HEK293 (cell line): ENCODE results near the gene OR8K1.

Experiments
- CTCF ChIA-PET: fragments of 350-600 bp; formaldehyde crosslinking; extraction: SDS; loops from one replicate; lab custom pipeline; 2021; ENCODE audit warnings: antibody characterized with exemption; lab: Yijun Ruan, JAX
- POLR2A ChIA-PET: fragments of 300-600 bp; formaldehyde crosslinking; extraction: SDS; loops from one replicate; lab custom pipeline; 2020; ENCODE audit warnings: antibody characterized with exemption, inconsistent platforms; lab: Yijun Ruan, JAX
- H3K27ac ChIP-seq: fragments of 200-500 bp; sonication (Bioruptor generic); 2 replicates; pipeline ENCODE4 v1.5.1; 2014; ENCODE audit warnings: low read depth, low read length, control low read depth, inconsistent platforms; ENCODE audit errors: extremely low read depth
- H3K36me3 ChIP-seq, 2 experiments: fragments of 200-500 bp in 1 of 2; sonication (Bioruptor generic) in 1 of 2; 1 replicate in 1 of 2; 2 replicates in 1 of 2; pipeline ENCODE4 v1.5.1; 2014 to 2017; ENCODE audit warnings: inconsistent platforms in 2 of 2, low read length in 2 of 2; ENCODE audit not compliant: control insufficient read depth in 2 of 2, insufficient read depth in 1 of 2
- H3K4me1 ChIP-seq: fragments of 200-500 bp; sonication (Bioruptor generic); 2 replicates; pipeline ENCODE4 v1.5.1; 2014; ENCODE audit warnings: mild to moderate bottlenecking, low read length, inconsistent platforms; ENCODE audit not compliant: control insufficient read depth, insufficient read depth
- H3K4me3 ChIP-seq: 2 replicates; pipeline ENCODE4 v1.5.1; 2011; ENCODE audit warnings: low read depth, mild to moderate bottlenecking, control low read depth, low read length, moderate library complexity
- H3K9me3 ChIP-seq: fragments of 200-500 bp; sonication (Bioruptor generic); 2 replicates; pipeline ENCODE4 v1.5.1; 2014; ENCODE audit warnings: low read depth, low read length, inconsistent platforms; ENCODE audit not compliant: control insufficient read depth, insufficient read depth
- HOXC10 ChIP-seq: sonication (generic); formaldehyde crosslinking; IDR thresholded peaks from 2 replicates; pipeline ENCODE4 v1.8.1; 2023; ENCODE audit warnings: mild to moderate bottlenecking, missing genetic modification reagents
- KLF8 ChIP-seq: fragments of 450-650 bp; formaldehyde crosslinking; IDR thresholded peaks from 2 replicates; pipeline ENCODE4 v1.5.1; 2016; ENCODE audit warnings: missing biosample characterization, missing genetic modification characterization
- OSR2 ChIP-seq: fragments of 450-650 bp; formaldehyde crosslinking; IDR thresholded peaks from 2 replicates; pipeline ENCODE4 v1.5.1; 2016; ENCODE audit warnings: missing biosample characterization, missing genetic modification characterization
- SETDB1 ChIP-seq: IDR thresholded peaks from one replicate; pipeline ENCODE4 v1.6.1; 2017; ENCODE audit warnings: mild to moderate bottlenecking, low read length, moderate library complexity, mixed read lengths; ENCODE audit not compliant: insufficient read length
- YY2 ChIP-seq: fragments of 450-650 bp; formaldehyde crosslinking; IDR thresholded peaks from 2 replicates; pipeline ENCODE4 v1.5.1; 2016; ENCODE audit warnings: missing biosample characterization, missing genetic modification characterization
- ZNF280D ChIP-seq: fragments of 450-650 bp; formaldehyde crosslinking; IDR thresholded peaks from 2 replicates; pipeline ENCODE4 v1.5.1; 2016; ENCODE audit warnings: missing biosample characterization, missing genetic modification characterization
- ZNF391 ChIP-seq: fragments of 450-650 bp; formaldehyde crosslinking; IDR thresholded peaks from 2 replicates; pipeline ENCODE4 v1.5.1; 2016; ENCODE audit warnings: low read depth, missing biosample characterization, missing genetic modification characterization, borderline replicate concordance
- ZNF449 ChIP-seq: fragments of 450-650 bp; formaldehyde crosslinking; IDR thresholded peaks from 2 replicates; pipeline ENCODE4 v1.5.1; 2017; ENCODE audit warnings: missing biosample characterization, mild to moderate bottlenecking, missing genetic modification characterization, moderate library complexity
- ZNF488 ChIP-seq: fragments of 450-650 bp; formaldehyde crosslinking; IDR thresholded peaks from 2 replicates; pipeline ENCODE4 v1.5.1; 2016; ENCODE audit warnings: missing biosample characterization, missing genetic modification characterization
- ZNF530 ChIP-seq: fragments of 450-650 bp; formaldehyde crosslinking; IDR thresholded peaks from 2 replicates; pipeline ENCODE4 v1.5.1; 2016; ENCODE audit warnings: low read depth, missing biosample characterization, missing genetic modification characterization
- ZNF645 ChIP-seq: fragments of 450-650 bp; formaldehyde crosslinking; IDR thresholded peaks from 2 replicates; pipeline ENCODE4; 2016; ENCODE audit warnings: missing biosample characterization, missing genetic modification characterization
- ZNF76 ChIP-seq: fragments of 450-650 bp; formaldehyde crosslinking; IDR thresholded peaks from 2 replicates; pipeline ENCODE4; 2016; ENCODE audit warnings: low read depth, missing biosample characterization, missing genetic modification characterization, borderline replicate concordance
- ZNF791 ChIP-seq: fragments of 450-650 bp; formaldehyde crosslinking; IDR thresholded peaks from 2 replicates; pipeline ENCODE4 v1.5.1; 2016; ENCODE audit warnings: missing biosample characterization, missing genetic modification characterization
- ZNF830 ChIP-seq: fragments of 450-650 bp; IDR thresholded peaks from 2 replicates; pipeline ENCODE4 v1.5.0; 2018; ENCODE audit warnings: missing biosample characterization, missing genetic modification characterization, low read depth, mild to moderate bottlenecking, moderate library complexity
- ZNF843 ChIP-seq: fragments of 450-650 bp; formaldehyde crosslinking; IDR thresholded peaks from 2 replicates; pipeline ENCODE4 v1.5.1; 2016; ENCODE audit warnings: missing biosample characterization, missing genetic modification characterization
- ZSCAN18 ChIP-seq: fragments of 450-650 bp; formaldehyde crosslinking; IDR thresholded peaks from 2 replicates; pipeline ENCODE4 v1.5.1; 2016; ENCODE audit warnings: missing biosample characterization, missing genetic modification characterization
- ZSCAN4 ChIP-seq: fragments of 450-650 bp; formaldehyde crosslinking; IDR thresholded peaks from 2 replicates; pipeline ENCODE4 v1.5.1; 2017; ENCODE audit warnings: missing biosample characterization, missing genetic modification characterization

Gene OR8K1

GRCh38 chr11:56394381-56394780 lies 48.5 kb downstream of the OR8K1 start (continued):
- TF ChIP-seq OSR2 (tag by site-specific recombination) (no peak), ZNF76 (tag by site-specific recombination) (no peak), ZNF791 (no peak)

GRCh38 chr11:56396047-56396446 lies 50.2 kb downstream of the OR8K1 start:
- POLR2A ChIA-PET = no interaction called here
- Histone ChIP-seq H3K36me3 (no peaks in the 10 kb centered on the region), H3K4me3 (no peak overlapping the region), H3K4me1 (no peaks in the 10 kb centered on the region), H3K9me3 (no peaks in the 10 kb centered on the region), H3K27ac (no peak overlapping the region)
- CTCF ChIA-PET = no interaction called here
- no peak for TF ChIP-seq ZNF488 (tag by site-specific recombination)
- TF ChIP-seq SETDB1 = no peak
- TF ChIP-seq ZSCAN18 (tag by site-specific recombination) = no peak
- no peak for TF ChIP-seq ZNF843 (tag by site-specific recombination)
- no peak for TF ChIP-seq ZNF830 (tag by site-specific recombination)
- no peak for TF ChIP-seq KLF8 (tag by site-specific recombination)
- no peak for TF ChIP-seq ZNF391 (tag by site-specific recombination)
- no peak for TF ChIP-seq ZNF791
- no peak for TF ChIP-seq ZNF530 (tag by site-specific recombination)
- TF ChIP-seq ZNF645 (tag by site-specific recombination) = no peak
- no peak for TF ChIP-seq ZSCAN4 (tag by site-specific recombination)
- TF ChIP-seq ZNF280D = no peak
- TF ChIP-seq ZNF449 (tag by site-specific recombination) = no peak
- TF ChIP-seq YY2 (tag by site-specific recombination) = no peak
- TF ChIP-seq HOXC10 = no peak
